Neural cell (in vitro differentiated cells): ENCODE results near the gene IL21R. TPM values are rescaled to one million over a fixed set of nuclear protein-coding genes. Genes with fewer than 3 reads are reported as not detected.
"Not testable (repeated sequence)": the region's sequence is repeated elsewhere in the genome, so short reads cannot be mapped to it uniquely, and the experiment has no call there.

Experiments used
- H2AFZ ChIP-seq: fragments of 200-600, 300-800 bp; sonication (generic), shearing (Covaris generic); 2 replicates; pipeline ENCODE4 v1.6.0; 2014; ENCODE audit warnings: low read depth, mild to moderate bottlenecking, antibody characterized with exemption, low read length, moderate library complexity
- H3F3A ChIP-seq: fragments of 200-600 bp; shearing (Covaris generic); 2 replicates; pipeline ENCODE4 v1.6.1; 2016; ENCODE audit warnings: mild to moderate bottlenecking, moderate library complexity, mixed read lengths, antibody characterized with exemption, low read length; ENCODE audit not compliant: insufficient read depth, poor library complexity, severe bottlenecking
- H3K27ac ChIP-seq: fragments of 200-600, 300-800 bp; sonication (generic), shearing (Covaris generic); 2 replicates; pipeline ENCODE4 v1.5.1; 2014; ENCODE audit warnings: mild to moderate bottlenecking, low read length, moderate library complexity
- H3K27me3 ChIP-seq: fragments of 300-800, 200-600 bp; sonication (generic), shearing (Covaris generic); 2 replicates; pipeline ENCODE4 v1.6.0; 2014; ENCODE audit warnings: mild to moderate bottlenecking, low read depth, low read length, moderate library complexity; ENCODE audit not compliant: insufficient read depth
- H3K36me3 ChIP-seq: fragments of 300-800, 200-600 bp; sonication (generic), shearing (Covaris generic); 2 replicates; pipeline ENCODE4 v1.5.1; 2014; ENCODE audit warnings: mild to moderate bottlenecking, antibody characterized with exemption, low read length, moderate library complexity; ENCODE audit not compliant: insufficient read depth
- H3K4me2 ChIP-seq: fragments of 300-800, 200-600 bp; sonication (generic), shearing (Covaris generic); 2 replicates; pipeline ENCODE4 v1.6.0; 2014; ENCODE audit warnings: mild to moderate bottlenecking, low read length
- H3K4me3 ChIP-seq: fragments of 300-800, 200-600 bp; sonication (generic), shearing (Covaris generic); 2 replicates; pipeline ENCODE4 v1.5.1; 2014; ENCODE audit warnings: mild to moderate bottlenecking, low read length, moderate library complexity
- H3K79me2 ChIP-seq: fragments of 200-600 bp; shearing (Covaris generic); replicated peaks from 2 replicates; pipeline ENCODE4 v1.6.0; 2014; ENCODE audit warnings: mild to moderate bottlenecking, low read length, moderate library complexity; ENCODE audit not compliant: insufficient read depth
- H3K9ac ChIP-seq: fragments of 300-800, 200-600 bp; sonication (generic), shearing (Covaris generic); 2 replicates; pipeline ENCODE4 v1.6.1; 2016; ENCODE audit warnings: mild to moderate bottlenecking, low read length, mixed read lengths
- H3K9me2 ChIP-seq: fragments of 200-600 bp; shearing (Covaris generic); 2 replicates; pipeline ENCODE4 v1.6.1; 2016; ENCODE audit warnings: mild to moderate bottlenecking, low read length, mixed read lengths; ENCODE audit not compliant: insufficient read depth
- H3K9me3 ChIP-seq: fragments of 200-600, 300-800 bp; sonication (generic), shearing (Covaris generic); 2 replicates; pipeline ENCODE4 v1.6.1; 2016; ENCODE audit warnings: mild to moderate bottlenecking, mixed run types, low read length, moderate library complexity, mixed read lengths
- H4K20me1 ChIP-seq: fragments of 200-600 bp; shearing (Covaris generic); 2 replicates; pipeline ENCODE4 v1.6.1; 2016; ENCODE audit warnings: mild to moderate bottlenecking, mixed run types; ENCODE audit not compliant: insufficient read depth
- EP300 ChIP-seq: fragments of 450-650 bp; conservative IDR thresholded peaks from 2 replicates; pipeline ENCODE4 v1.6.1; 2014; ENCODE audit warnings: antibody characterized with exemption, mild to moderate bottlenecking, moderate library complexity; ENCODE audit not compliant: poor library complexity, severe bottlenecking
- EZH2 ChIP-seq: fragments of 200-600, 300-800 bp; shearing (Covaris generic), sonication (generic); IDR thresholded peaks from 2 replicates; pipeline ENCODE4 v1.6.1; 2014; ENCODE audit warnings: antibody characterized with exemption, low read length, borderline replicate concordance, mild to moderate bottlenecking; ENCODE audit not compliant: insufficient read depth, poor library complexity, severe bottlenecking
- MXI1 ChIP-seq: fragments of 450-650 bp; conservative IDR thresholded peaks from 2 replicates; pipeline ENCODE4 v1.6.1; 2014; ENCODE audit warnings: antibody characterized with exemption, mild to moderate bottlenecking; ENCODE audit not compliant: poor library complexity, severe bottlenecking
- POLR2AphosphoS5 ChIP-seq: IDR thresholded peaks from 2 replicates; pipeline ENCODE4 v1.6.1; 2012
- RAD21 ChIP-seq: fragments of 450-650 bp; conservative IDR thresholded peaks from 2 replicates; pipeline ENCODE4 v1.6.1; 2014; ENCODE audit warnings: antibody characterized with exemption, mild to moderate bottlenecking, moderate library complexity
- SMC3 ChIP-seq: fragments of 450-650 bp; conservative IDR thresholded peaks from 2 replicates; pipeline ENCODE4 v1.6.1; 2014; ENCODE audit warnings: antibody characterized with exemption, mild to moderate bottlenecking, moderate library complexity; ENCODE audit not compliant: poor library complexity
- TAF1 ChIP-seq: IDR thresholded peaks from 2 replicates; pipeline ENCODE4 v1.6.1; 2012; ENCODE audit warnings: low read depth
- polyA plus RNA-seq: library from polyadenylated mRNA; depleted of rRNA; stranded (reverse); fragments of >200 nt; gene quantifications from 2 replicates; pipeline ENCODE4 v1.2.3, GENCODE V29; 2014
- TF ChIP-seq, protein P1 (sequence below): IDR thresholded peaks from 2 replicates; pipeline ENCODE4 v1.6.1; 2012; ENCODE audit warnings: borderline replicate concordance
- TF ChIP-seq, protein P2 (sequence below): fragments of 450-650 bp; IDR thresholded peaks from 2 replicates; pipeline ENCODE4 v1.5.1; 2014; ENCODE audit warnings: antibody characterized with exemption, mild to moderate bottlenecking, moderate library complexity; ENCODE audit not compliant: poor library complexity, severe bottlenecking

IL21R gene
- polyA plus RNA-seq, 1 donor from 2014 or later, result not detected

DNA sequence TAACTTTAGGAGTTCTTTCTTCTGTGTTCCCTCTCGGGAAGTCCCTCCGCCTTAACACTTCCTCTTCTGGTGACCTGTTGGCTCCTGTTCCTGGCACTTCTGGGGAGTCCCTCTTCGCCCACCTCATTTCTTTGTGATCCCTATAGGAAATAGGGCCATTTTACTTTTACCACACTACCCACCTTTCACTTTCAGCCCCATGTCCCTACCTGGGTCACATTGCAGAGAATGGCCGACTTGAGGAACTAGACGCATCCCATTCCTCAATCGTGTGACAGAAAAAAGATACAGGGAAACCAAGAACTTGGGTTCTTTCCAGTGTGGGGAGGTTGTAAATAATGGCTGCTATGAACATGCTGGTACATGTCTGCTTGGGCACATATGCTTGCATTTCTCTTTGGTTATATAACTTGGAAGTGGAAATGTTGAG, 6.6 kb downstream of the IL21R start:
- H3K79me2 ChIP-seq, result no peaks in the 10 kb centered on the region
- H3K36me3 ChIP-seq, result no peaks in the 10 kb centered on the region
- H4K20me1 ChIP-seq, result no peaks in the 10 kb centered on the region
- H3K9me2 ChIP-seq, result no peaks in the 10 kb centered on the region
- H3K9me3 ChIP-seq, result no peaks in the 10 kb centered on the region
- TF ChIP-seq POLR2AphosphoS5 (no peak), RAD21 (no peak), EZH2 (no peak), EP300 (no peak), MXI1 (no peak), SMC3 (no peak), TAF1 (no peak)
- TF ChIP-seq, protein P1, sequence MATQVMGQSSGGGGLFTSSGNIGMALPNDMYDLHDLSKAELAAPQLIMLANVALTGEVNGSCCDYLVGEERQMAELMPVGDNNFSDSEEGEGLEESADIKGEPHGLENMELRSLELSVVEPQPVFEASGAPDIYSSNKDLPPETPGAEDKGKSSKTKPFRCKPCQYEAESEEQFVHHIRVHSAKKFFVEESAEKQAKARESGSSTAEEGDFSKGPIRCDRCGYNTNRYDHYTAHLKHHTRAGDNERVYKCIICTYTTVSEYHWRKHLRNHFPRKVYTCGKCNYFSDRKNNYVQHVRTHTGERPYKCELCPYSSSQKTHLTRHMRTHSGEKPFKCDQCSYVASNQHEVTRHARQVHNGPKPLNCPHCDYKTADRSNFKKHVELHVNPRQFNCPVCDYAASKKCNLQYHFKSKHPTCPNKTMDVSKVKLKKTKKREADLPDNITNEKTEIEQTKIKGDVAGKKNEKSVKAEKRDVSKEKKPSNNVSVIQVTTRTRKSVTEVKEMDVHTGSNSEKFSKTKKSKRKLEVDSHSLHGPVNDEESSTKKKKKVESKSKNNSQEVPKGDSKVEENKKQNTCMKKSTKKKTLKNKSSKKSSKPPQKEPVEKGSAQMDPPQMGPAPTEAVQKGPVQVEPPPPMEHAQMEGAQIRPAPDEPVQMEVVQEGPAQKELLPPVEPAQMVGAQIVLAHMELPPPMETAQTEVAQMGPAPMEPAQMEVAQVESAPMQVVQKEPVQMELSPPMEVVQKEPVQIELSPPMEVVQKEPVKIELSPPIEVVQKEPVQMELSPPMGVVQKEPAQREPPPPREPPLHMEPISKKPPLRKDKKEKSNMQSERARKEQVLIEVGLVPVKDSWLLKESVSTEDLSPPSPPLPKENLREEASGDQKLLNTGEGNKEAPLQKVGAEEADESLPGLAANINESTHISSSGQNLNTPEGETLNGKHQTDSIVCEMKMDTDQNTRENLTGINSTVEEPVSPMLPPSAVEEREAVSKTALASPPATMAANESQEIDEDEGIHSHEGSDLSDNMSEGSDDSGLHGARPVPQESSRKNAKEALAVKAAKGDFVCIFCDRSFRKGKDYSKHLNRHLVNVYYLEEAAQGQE, result no peak
- TF ChIP-seq, protein P2, sequence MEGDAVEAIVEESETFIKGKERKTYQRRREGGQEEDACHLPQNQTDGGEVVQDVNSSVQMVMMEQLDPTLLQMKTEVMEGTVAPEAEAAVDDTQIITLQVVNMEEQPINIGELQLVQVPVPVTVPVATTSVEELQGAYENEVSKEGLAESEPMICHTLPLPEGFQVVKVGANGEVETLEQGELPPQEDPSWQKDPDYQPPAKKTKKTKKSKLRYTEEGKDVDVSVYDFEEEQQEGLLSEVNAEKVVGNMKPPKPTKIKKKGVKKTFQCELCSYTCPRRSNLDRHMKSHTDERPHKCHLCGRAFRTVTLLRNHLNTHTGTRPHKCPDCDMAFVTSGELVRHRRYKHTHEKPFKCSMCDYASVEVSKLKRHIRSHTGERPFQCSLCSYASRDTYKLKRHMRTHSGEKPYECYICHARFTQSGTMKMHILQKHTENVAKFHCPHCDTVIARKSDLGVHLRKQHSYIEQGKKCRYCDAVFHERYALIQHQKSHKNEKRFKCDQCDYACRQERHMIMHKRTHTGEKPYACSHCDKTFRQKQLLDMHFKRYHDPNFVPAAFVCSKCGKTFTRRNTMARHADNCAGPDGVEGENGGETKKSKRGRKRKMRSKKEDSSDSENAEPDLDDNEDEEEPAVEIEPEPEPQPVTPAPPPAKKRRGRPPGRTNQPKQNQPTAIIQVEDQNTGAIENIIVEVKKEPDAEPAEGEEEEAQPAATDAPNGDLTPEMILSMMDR, result no peak
- no peak overlapping the region for H3K27ac ChIP-seq
- no peak overlapping the region for H3K4me2 ChIP-seq
- no peak overlapping the region for H3K9ac ChIP-seq
- H2AFZ ChIP-seq, result no peak overlapping the region
- no peak overlapping the region for H3K4me3 ChIP-seq
- H3K27me3 ChIP-seq, result no peaks in the 10 kb centered on the region
- no peaks in the 10 kb centered on the region for H3F3A ChIP-seq

DNA sequence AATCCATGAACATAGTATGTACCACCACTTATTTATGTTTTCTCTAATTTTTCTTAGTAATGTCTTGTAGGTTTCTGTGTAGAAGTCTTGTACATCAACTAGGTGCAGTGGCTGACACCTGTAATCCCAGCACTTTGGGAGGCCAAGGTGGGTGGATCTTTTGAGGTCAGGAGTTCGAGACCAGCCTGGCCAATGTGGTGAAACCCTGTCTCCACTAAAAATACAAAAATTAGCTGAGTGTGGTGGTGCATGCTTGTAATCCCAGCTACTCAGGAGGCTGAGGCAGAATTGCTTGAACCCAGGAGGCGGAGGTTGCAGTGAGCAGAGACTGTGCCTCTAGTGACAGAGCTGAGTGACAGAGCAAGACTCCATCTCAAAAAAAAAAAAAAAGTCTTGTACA, 8.0 kb downstream of the IL21R start:
- not testable (repeated sequence) for H3K9me3 ChIP-seq, H3K79me2 ChIP-seq, H3K9ac ChIP-seq, H2AFZ ChIP-seq, H3K36me3 ChIP-seq, H4K20me1 ChIP-seq, H3K27ac ChIP-seq, H3K4me2 ChIP-seq, H3K9me2 ChIP-seq, H3K27me3 ChIP-seq, H3F3A ChIP-seq, H3K4me3 ChIP-seq

DNA sequence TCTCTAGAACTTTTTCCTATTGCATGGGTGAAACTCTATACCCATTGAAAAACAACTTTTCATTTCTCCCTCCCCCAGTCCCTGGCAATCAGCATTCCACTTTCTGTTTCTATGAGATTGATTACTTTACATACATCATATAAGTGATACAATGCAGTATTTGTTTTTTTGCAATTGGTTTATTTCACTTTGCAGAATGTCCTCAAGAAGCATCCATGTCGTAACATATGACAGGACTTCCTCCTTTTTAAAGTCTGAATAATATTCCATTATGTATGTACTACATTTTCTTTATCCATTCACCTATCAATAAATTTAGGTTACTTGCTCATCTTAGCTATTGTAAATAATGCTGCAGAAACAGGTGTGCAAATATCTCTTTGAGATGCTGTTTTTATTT, 8.8 kb downstream of the IL21R start:
- Histone ChIP-seq H3K4me2 (no peak overlapping the region), H3F3A (no peaks in the 10 kb centered on the region), H3K27me3 (no peaks in the 10 kb centered on the region), H2AFZ (no peak overlapping the region), H3K79me2 (no peaks in the 10 kb centered on the region), H3K27ac (no peak overlapping the region), H3K9me2 (no peaks in the 10 kb centered on the region), H3K9me3 (no peaks in the 10 kb centered on the region), H3K36me3 (no peaks in the 10 kb centered on the region), H4K20me1 (no peaks in the 10 kb centered on the region), H3K4me3 (no peak overlapping the region), H3K9ac (no peak overlapping the region)
- TF ChIP-seq TAF1, result no peak
- no peak for TF ChIP-seq RAD21
- no peak for TF ChIP-seq EP300
- TF ChIP-seq, protein P2, result no peak
- no peak for TF ChIP-seq EZH2
- no peak for TF ChIP-seq MXI1
- TF ChIP-seq, protein P1, result no peak
- TF ChIP-seq POLR2AphosphoS5, result no peak
- no peak for TF ChIP-seq SMC3
